GM18520 (cell line): ENCODE results near the gene RFPL1.
"Not testable (repeated sequence)": the region's sequence is repeated elsewhere in the genome, so short reads cannot be mapped to it uniquely, and the experiment has no call there.

ENCODE experiments used
- ATAC-seq: cut with Tn5 transposase; IDR thresholded peaks from one replicate; pipeline ENCODE4 v1.9.1; 2021; ENCODE audit not compliant: unreplicated experiment

Gene RFPL1

DNA sequence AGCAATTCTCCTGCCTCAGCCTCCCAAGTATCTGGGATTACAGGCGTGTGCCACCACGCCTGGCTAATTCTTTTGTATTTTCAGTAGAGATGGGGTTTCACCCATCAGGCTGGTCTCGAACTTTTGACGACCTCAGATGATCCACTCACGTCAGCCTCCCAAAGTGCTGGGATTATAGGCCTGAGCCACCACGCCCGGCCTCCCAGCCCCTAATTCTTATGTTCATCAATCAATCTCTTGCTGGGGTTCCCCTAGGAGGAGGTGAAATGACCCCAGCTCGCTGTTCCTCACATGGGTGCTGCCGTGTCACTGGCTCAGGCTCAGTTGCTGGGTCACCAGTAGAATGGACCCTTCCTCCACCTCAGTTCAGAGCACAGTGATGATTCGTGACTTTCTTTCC is at the start of gene RFPL1:
RFPL1 (plus strand) TSS at position 301 of the 400 bp plus-strand sequence.
- not testable (repeated sequence) for ATAC-seq

DNA sequence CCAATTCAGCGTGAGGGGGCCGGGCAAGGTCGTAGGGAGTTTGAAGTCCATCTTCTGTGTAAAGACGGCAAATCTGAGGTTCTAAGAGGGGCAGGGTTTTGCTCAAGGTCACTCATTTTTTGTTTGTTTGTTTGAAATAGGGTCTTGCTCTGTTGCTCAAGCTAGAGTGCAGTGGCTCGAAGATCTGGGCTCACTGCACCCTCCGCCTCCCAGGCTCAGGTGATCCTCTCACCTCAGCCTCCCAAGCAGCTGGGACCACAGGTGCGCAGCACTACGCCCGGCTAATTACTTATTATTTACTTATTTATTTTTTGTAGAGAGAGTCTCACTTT is 49.7 kb upstream of the RFPL1 start:
- ATAC-seq = no peak

GRCh38 chr22:29390270-29390669 is 48.1 kb upstream of the RFPL1 start:
- no peak for ATAC-seq

DNA sequence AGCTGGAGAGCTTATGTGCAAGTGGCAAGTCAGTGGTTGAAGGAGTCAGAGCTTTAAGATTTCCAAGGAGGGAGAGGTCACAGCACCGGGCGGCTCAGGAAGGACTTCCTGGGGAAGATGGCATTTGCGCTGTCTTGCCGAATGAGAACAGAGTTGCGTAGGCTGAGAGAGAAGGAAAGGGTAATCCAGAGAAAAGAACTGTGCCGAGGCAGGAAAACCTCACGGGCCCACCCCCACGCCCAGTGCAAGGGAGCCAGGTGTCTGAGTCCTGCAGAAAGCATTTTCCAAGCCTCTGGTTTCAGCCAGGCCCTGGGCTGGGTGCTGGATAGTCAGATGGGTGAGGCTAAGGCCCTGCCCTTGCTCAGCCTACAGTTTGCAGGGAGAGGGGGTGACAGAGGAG is 46.8 kb upstream of the RFPL1 start:
- no peak for ATAC-seq

DNA sequence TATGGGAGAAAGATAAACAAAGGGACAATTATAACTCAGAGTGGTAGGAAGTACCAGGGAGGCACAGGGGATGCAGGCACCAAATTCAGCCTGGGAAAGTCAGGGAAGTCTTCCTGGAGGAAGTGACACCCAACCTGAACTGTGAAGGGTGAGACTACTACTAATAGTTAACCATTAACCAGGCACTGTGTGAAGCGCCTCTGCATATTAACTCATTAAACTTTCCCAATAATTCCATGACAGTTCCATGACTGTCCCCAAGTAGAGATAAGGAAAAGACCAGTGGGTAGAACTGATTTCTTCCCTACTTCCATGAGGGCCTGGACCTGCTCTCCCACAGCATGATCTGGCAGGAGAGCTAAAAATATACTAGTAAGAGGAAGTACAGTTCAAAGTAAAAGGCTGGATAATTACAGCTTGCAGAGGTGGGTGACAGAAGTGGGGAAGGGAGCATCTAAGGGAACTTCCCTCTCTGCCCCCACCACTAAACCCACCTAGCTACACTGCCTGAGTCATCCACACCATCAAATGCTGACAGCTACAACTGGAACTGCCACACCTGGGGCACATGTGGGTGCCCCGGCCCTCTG is 45.3 kb upstream of the RFPL1 start:
- no peak for ATAC-seq

DNA sequence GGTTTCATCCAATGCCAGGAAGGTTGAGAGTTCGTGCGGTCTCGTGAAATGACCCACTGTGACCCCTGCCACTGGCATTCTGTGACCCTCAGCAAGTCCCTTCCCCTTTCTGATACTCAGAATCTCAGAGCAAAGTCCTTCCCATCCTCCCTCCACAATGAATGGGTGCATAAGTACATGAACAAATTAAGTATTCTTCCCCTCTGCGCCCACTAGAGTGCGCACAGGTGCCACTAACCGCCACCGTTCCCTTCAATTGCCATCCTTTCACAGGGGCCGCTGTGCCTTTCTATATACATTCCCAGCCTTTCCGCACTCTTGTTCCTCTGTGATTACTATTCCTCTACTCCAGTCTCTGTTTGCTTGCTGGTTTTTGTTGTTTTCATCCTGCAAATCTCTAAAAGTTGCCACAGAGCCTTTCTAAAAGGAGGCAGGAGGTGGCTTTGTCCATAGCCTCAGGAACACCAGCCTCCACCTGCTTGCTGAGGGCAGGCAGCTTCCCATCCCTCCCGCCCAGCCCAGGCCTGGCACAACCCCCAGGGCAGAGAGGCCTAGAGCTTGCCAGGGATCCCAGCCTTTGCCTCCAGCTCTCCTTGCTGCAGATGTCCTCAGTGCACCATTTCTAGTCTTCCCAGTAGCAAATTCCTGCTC is 43.3 kb upstream of the RFPL1 start:
- ATAC-seq = no peak

DNA sequence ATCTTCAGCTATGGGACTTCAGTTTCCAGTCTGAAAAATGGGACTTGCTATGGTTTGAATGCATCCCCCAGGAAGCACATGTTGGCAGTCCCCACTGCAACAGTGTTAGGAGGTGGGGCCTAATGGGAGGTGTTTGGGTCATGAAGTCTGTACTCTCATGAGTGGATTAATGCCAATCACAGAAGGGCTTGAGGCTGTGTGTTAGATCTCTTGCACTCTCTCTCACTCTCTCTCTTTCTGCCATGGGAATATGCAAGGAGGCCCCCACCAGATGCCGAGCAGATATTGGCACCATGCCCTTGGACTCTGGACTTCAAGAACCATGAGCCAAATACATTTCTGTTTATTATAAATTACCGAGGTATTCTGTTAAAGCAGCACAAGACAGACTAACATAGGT is 42.3 kb upstream of the RFPL1 start:
- no peak for ATAC-seq

DNA sequence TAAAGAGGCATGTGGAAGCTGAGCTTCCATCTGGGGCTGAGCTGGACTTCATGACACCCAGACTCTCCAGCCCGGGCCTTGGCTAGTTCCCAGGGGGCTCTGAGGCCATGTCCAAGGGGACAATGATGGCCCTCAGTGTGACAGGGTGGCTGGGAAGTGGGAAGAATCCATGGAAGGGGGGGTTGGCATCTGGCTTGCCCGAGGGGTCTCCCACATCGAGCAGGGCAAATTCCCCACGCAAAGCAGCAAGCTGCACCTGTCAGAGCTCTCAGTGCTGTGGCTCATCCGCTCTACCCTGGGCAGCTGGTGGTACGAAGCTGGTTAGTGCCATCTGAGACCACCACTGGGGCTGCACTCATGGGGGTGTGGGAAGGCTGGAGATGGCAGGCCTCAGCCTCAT is 40.6 kb upstream of the RFPL1 start:
- no peak for ATAC-seq

- ATAC-seq = no peak
Measured at GRCh38 chr22:29400576-29400975, 37.8 kb upstream of the RFPL1 start.

DNA sequence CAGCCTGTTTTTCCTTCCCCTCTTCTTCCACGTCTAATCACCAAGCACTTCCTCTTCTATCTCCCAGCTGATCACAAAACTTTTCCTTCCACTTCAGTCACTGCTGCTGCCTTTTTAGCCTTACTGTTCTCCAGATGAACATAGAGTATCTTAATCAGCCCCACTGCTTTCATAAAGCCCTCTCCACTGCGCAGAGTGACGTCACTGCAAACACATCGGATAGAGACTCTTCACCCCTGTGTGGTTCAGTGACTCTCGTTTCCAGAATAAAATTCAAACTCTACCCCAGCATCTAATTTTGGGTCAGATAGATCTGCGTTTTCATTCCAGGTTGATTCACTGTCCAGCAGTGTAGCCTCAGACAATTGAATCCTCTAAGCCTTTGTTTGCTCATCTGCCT is 36.8 kb upstream of the RFPL1 start:
- not testable (repeated sequence) for ATAC-seq

DNA sequence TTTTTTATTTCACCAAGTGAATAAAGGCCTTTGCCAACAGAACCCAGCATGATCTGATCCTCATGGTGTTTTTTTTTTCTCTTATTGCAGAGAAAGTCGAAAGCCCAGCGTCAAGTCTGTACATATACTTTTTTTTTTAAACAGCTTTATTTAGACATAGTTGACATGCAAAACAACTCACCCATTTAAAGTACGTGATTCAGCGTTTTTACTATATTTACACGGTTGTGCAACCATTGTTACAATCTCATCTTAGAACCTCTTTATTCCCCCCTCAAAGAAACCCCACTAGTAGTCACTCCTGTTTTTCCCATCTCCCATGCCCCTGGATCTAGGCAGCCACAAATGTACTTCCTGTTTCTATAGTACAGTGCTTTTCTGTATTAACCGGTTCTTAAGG is 29.4 kb upstream of the RFPL1 start:
- ATAC-seq = no peak

DNA sequence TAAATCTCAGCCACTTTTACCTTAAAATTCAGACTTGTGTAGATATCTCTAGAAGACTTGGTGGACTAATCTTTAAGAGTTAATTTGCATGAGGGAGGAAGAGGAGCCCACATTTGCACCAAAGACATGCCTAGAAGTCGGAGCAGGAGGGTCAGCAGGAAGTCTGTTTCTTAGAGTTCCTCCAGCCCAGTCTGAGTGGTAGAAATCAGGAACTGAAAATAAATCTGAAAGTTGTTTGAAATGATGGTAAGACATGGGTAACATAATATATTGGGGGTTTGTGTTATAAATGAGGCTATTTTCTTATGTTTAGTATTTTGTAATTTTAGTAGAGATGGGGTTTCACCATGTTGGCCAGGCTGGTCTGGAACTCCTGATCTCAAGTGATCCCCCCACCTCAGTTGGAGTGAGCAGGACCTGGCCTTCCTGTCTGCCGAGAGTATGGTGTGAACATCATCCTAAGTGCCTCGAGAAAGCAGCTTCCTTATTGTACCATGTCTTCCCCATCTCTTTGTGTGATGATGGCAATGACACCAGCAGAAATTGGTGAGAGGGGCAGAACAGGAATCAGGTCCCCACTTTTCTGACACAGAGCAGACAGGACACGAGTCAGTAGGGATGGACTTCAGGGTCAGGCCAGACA is 26.7 kb upstream of the RFPL1 start:
- not testable (repeated sequence) for ATAC-seq

GRCh38 chr22:29412772-29413171 is 25.6 kb upstream of the RFPL1 start:
- not testable (repeated sequence) for ATAC-seq

DNA sequence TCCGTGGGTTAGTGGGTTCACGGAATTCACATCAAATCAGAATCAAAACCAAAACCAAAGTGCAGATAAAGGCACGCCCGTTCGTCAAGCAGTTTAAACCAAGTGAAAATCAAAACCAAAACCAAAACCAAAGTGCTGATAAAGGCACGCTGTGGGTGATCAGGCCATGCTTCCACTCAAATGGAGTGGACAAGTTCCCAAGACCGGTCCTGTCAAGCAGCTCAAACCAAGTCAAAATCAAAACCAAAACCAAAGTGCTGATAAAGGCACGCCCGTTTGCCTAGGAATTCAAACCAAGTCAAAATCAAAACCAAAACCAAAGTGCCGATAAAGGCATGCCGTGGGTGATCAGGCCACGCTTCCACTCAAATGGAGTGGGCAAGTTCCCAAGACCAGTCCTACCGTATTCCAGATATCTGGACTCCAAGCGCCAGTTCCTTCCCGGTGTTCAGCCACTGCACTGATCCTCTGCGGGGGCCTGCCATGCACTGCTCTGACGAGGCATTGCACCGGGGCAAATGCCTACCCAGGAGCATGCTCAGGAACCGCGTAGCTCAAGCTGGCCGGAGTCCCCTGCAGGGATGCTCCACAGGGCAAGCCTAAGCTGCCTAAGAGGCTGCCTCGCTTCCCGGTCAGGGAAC is 23.3 kb upstream of the RFPL1 start:
- not testable (repeated sequence) for ATAC-seq

DNA sequence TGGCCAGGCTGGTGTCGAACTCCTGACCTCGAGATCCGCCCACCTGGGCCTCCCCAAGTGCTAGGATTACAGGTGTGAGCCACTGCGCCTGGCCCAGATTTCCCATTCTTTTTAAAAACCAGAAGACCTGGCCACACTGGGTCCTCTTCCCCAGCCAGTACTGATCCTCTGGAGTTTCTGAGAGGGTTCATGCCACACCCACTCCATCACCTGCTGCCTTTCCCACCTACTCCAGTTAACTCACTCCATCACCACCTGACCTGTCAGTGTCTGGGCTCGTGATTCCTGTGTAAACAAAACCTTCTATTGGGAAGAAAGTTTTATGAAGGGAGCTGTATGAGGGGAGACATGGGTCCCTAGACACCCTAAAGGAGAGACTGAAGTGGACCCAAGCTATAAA is 19.7 kb upstream of the RFPL1 start:
- not testable (repeated sequence) for ATAC-seq

- no peak for ATAC-seq
Measured at GRCh38 chr22:29426476-29426875, 11.9 kb upstream of the RFPL1 start.

GRCh38 chr22:29427176-29427760 is 11.1 kb upstream of the RFPL1 start:
- ATAC-seq = no peak

- no peak for ATAC-seq
Measured at GRCh38 chr22:29431986-29432385, 6.4 kb upstream of the RFPL1 start.

DNA sequence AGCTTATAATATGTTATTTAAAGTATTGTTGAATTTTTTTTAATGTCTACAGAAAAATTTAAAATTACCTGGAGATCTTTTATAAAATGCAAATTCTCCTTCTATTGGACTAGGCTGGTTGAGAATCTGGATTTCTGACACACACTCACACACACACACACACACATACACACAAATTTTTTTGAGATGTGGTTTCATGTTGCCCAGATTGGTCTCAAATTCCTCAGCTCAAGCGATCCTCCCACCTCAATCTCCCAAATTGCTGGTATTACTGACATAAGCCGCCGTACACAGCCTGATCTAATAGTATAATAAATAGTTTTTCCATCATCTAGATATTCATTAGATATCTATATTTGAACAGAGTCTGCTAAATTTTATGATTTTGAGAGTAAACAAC is 4.5 kb upstream of the RFPL1 start:
- ATAC-seq = no peak

GRCh38 chr22:29434288-29434687 is 4.1 kb upstream of the RFPL1 start:
- no peak for ATAC-seq

- ATAC-seq = no peak
Measured at GRCh38 chr22:29435236-29436136, 2.9 kb upstream of the RFPL1 start.
